ENCODE measurements around the gene DMWD. TPM values are rescaled to one million over a fixed set of nuclear protein-coding genes. Genes with fewer than 3 reads are reported as not detected.

DMWD gene
- total and polyA plus RNA-seq, 2 of the 4 experiments (the other 2 are of a cell fraction): 9.7 to 28.5 TPM

DNA sequence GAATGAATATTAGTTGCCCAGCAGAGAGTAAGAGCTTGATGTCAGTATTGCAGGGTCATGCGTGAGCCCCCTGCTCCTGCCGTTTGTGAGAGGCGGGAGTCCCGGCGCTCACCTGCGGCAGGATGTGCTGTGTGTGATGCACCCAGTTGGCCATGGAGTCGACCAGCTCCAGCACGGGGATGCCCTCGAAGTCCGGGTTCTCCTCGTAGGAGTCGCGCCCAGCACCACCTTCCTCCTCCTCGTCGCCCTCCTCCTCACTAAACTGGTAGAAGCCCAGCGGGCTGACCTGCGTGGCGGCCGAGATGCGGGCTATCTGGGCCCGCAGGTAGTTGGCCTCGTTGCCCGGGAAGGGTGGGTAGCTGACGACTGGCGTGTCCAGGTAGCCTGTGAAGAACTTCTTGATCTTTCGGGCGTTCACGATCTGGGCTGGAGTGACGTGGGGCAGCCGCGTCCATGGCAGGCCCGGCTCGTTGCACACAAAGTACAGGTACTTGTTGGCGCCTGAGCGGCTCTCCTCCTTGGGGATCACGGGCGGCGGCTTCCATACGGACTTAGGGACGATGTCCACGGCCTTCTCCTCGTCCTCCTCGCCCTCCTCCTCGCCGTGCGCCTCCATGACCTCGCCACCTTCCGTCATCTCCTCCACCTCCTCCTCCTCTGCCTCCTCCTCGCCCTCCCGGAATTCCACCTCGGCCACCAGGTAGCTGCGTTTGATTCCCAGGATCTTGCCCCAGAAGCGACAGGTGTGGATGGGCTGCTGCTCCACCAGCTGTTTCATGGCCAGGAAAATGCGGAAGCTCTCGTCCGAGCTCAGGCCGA, 11.7 kb upstream of the DMWD start:
- 0 out of 2 replicates have a peak, but pooled peaks cover 2% of the 10 kb centered on the region for H3K9me1 ChIP-seq (ENCODE audit: insufficient read depth, low read length)
- H3K14ac ChIP-seq (replicated peaks; ENCODE audit: low read depth, low read length): no peak overlapping the region
- no peak for ATAC-seq (ENCODE audit: low read depth)
- no peak for DNase-seq
- no peaks in the 10 kb centered on the region for H3K27me3 ChIP-seq (ENCODE audit: control insufficient read depth, insufficient read depth, low read length)
- H3K4me2 ChIP-seq (ENCODE audit: low read depth, low read length): no peak overlapping the region
- 0 out of 2 replicates have a peak overlapping the region, but pooled peaks have one; percentile 63 for H2AK5ac ChIP-seq (ENCODE audit: low read depth, low read length)
- H3K4me3 ChIP-seq (ENCODE audit: insufficient read depth, low read depth, low read length): no peak overlapping the region
- no peak overlapping the region for H4K5ac ChIP-seq (ENCODE audit: low read depth, low read length)
- H2BK5ac ChIP-seq (ENCODE audit: low read depth, low read length, poor library complexity, severe bottlenecking): no peak overlapping the region
- ChIA-PET POLR2A (ENCODE audit: unreplicated experiment) (no interaction called here), CTCF (no interaction called here)
- H4K8ac ChIP-seq (ENCODE audit: low read depth in 2 of 2, low read length in 2 of 2): no peak overlapping the region
- H2BK15ac ChIP-seq (ENCODE audit: low read depth, low read length): no peak overlapping the region
- no peak overlapping the region for H2BK120ac ChIP-seq (ENCODE audit: low read depth, low read length)
- 92% methylated on average over 31 of the region's 57 CpGs; no CpG with 5 or more reads in 1 of the 2 experiments for WGBS, 2 experiments (ENCODE audit: extremely low coverage in 2 of 2, insufficient read length in 1 of 2)
- dilution Hi-C loops (cut with HindIII; ENCODE audit: low sequenced_read_pairs, unreplicated experiment) (no loop called here), intact Hi-C loops (cut with micrococcal nuclease) (no loop called here), in situ Hi-C loops (cut with MboI; ENCODE audit: low sequenced_read_pairs) (no loop called here)
- H2BK20ac ChIP-seq (ENCODE audit: low read depth, low read length): no peak overlapping the region
- no peak overlapping the region for H2AFZ ChIP-seq (replicated peaks; ENCODE audit: low read length, poor library complexity)
- H3K4me1 ChIP-seq (ENCODE audit: control insufficient read depth, insufficient read depth, low read length): peaks cover 8% of the 10 kb centered on the region
- no peak overlapping the region for H3K27ac ChIP-seq (ENCODE audit: insufficient read depth, low read length)
- no TSS peak for BruUV-seq (replicated peaks)
- 0 out of 4 replicates have a peak, but pooled peaks cover 0 to 5% of the 10 kb centered on the region in 2 experiments for H3K79me1 ChIP-seq (ENCODE audit: low read depth in 1 of 2, low read length in 2 of 2)
- no peak overlapping the region for H3K56ac ChIP-seq (ENCODE audit: extremely low read depth, insufficient read depth, low read length)
- H3K18ac ChIP-seq (ENCODE audit: low read depth, low read length): no peak overlapping the region
- no peaks in the 10 kb centered on the region for H4K20me1 ChIP-seq (ENCODE audit: insufficient read depth, low read length)
- no peak overlapping the region for H3K4ac ChIP-seq (ENCODE audit: low read depth, low read length)
- no peak overlapping the region for H4K91ac ChIP-seq (ENCODE audit: insufficient read depth, low read depth, low read length)
- no peaks in the 10 kb centered on the region for H3K36me3 ChIP-seq (ENCODE audit: control insufficient read depth, insufficient read depth, low read length)
- H3K9me3 ChIP-seq (ENCODE audit: control insufficient read depth, insufficient read depth, low read length): peaks cover 4% of the 10 kb centered on the region
- H3K9ac ChIP-seq (ENCODE audit: low read depth, low read length): no peak overlapping the region
- H3K23ac ChIP-seq (ENCODE audit: low read depth, low read length): no peak overlapping the region
- H2AK9ac ChIP-seq (replicated peaks; ENCODE audit: low read depth, low read length, poor library complexity): no peak overlapping the region
- TF ChIP-seq CEBPB (IDR thresholded peaks at IDR 0.05; ENCODE audit: low read depth, low read length) (no peak), NFE2L2 (IDR thresholded peaks at IDR 0.05; ENCODE audit: low read depth, low read length) (no peak), BHLHE40 (IDR thresholded peaks at IDR 0.05; ENCODE audit: low read depth, low read length) (no peak), POLR2A (IDR thresholded peaks at IDR 0.05; ENCODE audit: low read depth, low read length) (no peak), MXI1 (IDR thresholded peaks at IDR 0.05; ENCODE audit: borderline replicate concordance, low read depth, low read length) (no peak), MAFK (IDR thresholded peaks at IDR 0.05; ENCODE audit: low read depth, low read length) (no peak), MAZ (IDR thresholded peaks at IDR 0.05; ENCODE audit: borderline replicate concordance, low read depth, low read length) (no peak), RCOR1 (IDR thresholded peaks at IDR 0.05; ENCODE audit: insufficient replicate concordance, low read length) (no peak), FOS (IDR thresholded peaks at IDR 0.05; ENCODE audit: low read depth, low read length) (no peak), RFX5 (IDR thresholded peaks at IDR 0.05; ENCODE audit: low read depth, low read length) (no peak), RAD21 (IDR thresholded peaks at IDR 0.05; ENCODE audit: low read length) (no peak), SMC3 (IDR thresholded peaks at IDR 0.05; ENCODE audit: low read depth, low read length) (no peak)
- TF ChIP-seq, protein P1, sequence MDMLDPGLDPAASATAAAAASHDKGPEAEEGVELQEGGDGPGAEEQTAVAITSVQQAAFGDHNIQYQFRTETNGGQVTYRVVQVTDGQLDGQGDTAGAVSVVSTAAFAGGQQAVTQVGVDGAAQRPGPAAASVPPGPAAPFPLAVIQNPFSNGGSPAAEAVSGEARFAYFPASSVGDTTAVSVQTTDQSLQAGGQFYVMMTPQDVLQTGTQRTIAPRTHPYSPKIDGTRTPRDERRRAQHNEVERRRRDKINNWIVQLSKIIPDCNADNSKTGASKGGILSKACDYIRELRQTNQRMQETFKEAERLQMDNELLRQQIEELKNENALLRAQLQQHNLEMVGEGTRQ (IDR thresholded peaks at IDR 0.05; ENCODE audit: low read depth, low read length): no peak
- TF ChIP-seq, protein P2, sequence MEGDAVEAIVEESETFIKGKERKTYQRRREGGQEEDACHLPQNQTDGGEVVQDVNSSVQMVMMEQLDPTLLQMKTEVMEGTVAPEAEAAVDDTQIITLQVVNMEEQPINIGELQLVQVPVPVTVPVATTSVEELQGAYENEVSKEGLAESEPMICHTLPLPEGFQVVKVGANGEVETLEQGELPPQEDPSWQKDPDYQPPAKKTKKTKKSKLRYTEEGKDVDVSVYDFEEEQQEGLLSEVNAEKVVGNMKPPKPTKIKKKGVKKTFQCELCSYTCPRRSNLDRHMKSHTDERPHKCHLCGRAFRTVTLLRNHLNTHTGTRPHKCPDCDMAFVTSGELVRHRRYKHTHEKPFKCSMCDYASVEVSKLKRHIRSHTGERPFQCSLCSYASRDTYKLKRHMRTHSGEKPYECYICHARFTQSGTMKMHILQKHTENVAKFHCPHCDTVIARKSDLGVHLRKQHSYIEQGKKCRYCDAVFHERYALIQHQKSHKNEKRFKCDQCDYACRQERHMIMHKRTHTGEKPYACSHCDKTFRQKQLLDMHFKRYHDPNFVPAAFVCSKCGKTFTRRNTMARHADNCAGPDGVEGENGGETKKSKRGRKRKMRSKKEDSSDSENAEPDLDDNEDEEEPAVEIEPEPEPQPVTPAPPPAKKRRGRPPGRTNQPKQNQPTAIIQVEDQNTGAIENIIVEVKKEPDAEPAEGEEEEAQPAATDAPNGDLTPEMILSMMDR (conservative IDR thresholded peaks at IDR 0.05; ENCODE audit: low read depth, low read length): no peak
- TF ChIP-seq, protein P3, sequence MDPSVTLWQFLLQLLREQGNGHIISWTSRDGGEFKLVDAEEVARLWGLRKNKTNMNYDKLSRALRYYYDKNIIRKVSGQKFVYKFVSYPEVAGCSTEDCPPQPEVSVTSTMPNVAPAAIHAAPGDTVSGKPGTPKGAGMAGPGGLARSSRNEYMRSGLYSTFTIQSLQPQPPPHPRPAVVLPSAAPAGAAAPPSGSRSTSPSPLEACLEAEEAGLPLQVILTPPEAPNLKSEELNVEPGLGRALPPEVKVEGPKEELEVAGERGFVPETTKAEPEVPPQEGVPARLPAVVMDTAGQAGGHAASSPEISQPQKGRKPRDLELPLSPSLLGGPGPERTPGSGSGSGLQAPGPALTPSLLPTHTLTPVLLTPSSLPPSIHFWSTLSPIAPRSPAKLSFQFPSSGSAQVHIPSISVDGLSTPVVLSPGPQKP (IDR thresholded peaks at IDR 0.05; ENCODE audit: borderline replicate concordance, low read depth, low read length): no peak
